Right forelimb (tissue), 1 donor: ENCODE measurements around the gene SLC25A1.
"Not testable (repeated sequence)": the region's sequence is repeated elsewhere in the genome, so short reads cannot be mapped to it uniquely, and the experiment has no call there.

Experiments used
- DNase-seq: peaks from one replicate; pipeline ENCODE4 v3.0.0-alpha.2; 2018

SLC25A1 gene

GRCh38 chr22:19158649-19159048 lies 19.9 kb downstream of the SLC25A1 start:
- not testable (repeated sequence) for DNase-seq

- DNase-seq = not testable (repeated sequence)
These were observed 22.4 kb downstream of the SLC25A1 start for GRCh38 chr22:19156109-19156508.

- no peak for DNase-seq
These were observed 25.3 kb downstream of the SLC25A1 start for GRCh38 chr22:19152942-19153883.

- DNase-seq = no peak
These were observed 27.0 kb downstream of the SLC25A1 start for GRCh38 chr22:19151329-19152191.

- no peak for DNase-seq
These were observed 27.8 kb downstream of the SLC25A1 start for GRCh38 chr22:19150482-19151328.

- no peak for DNase-seq
These were observed 28.5 kb downstream of the SLC25A1 start, which contains the start of gene GSC2 for GRCh38 chr22:19149991-19150390. TSS of gene GSC2 (minus strand) at chr22:19150292. CDS start at chr22:19150283, 9 bp downstream.

- DNase-seq = no peak
These were observed 29.3 kb downstream of the SLC25A1 start for GRCh38 chr22:19149047-19149883.

- no peak for DNase-seq
These were observed 30.0 kb downstream of the SLC25A1 start for GRCh38 chr22:19148417-19149046.

- no peak for DNase-seq
These were observed 31.2 kb downstream of the SLC25A1 start for GRCh38 chr22:19147195-19147780.

GRCh38 chr22:19146215-19146968 lies 32.1 kb downstream of the SLC25A1 start:
- DNase-seq = no peak

GRCh38 chr22:19143967-19144400 lies 34.6 kb downstream of the SLC25A1 start:
- DNase-seq = no peak

- DNase-seq = no peak
These were observed 35.3 kb downstream of the SLC25A1 start for GRCh38 chr22:19143212-19143611.

GRCh38 chr22:19142394-19142793 lies 36.1 kb downstream of the SLC25A1 start:
- DNase-seq = no peak

GRCh38 chr22:19139974-19140373 lies 38.6 kb downstream of the SLC25A1 start:
- no peak for DNase-seq

GRCh38 chr22:19139001-19139356 lies 39.6 kb downstream of the SLC25A1 start:
- no peak for DNase-seq

- DNase-seq = no peak
These were observed 40.1 kb downstream of the SLC25A1 start for GRCh38 chr22:19138217-19139000.

GRCh38 chr22:19137384-19138216 lies 40.9 kb downstream of the SLC25A1 start:
- no peak for DNase-seq

GRCh38 chr22:19136915-19137314 lies 41.6 kb downstream of the SLC25A1 start:
- DNase-seq = no peak
